Activated T-cell treated with anti-CD3 and anti-CD28 coated beads, Interleukin-2, amount 50 U/mL, for 24 hours (primary cell): ENCODE measurements around the gene GRK3.

Experiments
- DNase-seq: peaks from one replicate; pipeline ENCODE4 v3.0.0-alpha.2; 2020
- H3K27ac Mint-ChIP-seq: 2 replicates; pipeline ENCODE4 v1.8.0; 2020; ENCODE audit warnings: mild to moderate bottlenecking, mixed read lengths
- H3K27me3 Mint-ChIP-seq: 2 replicates; pipeline ENCODE4 v1.8.0; 2020; ENCODE audit warnings: mixed read lengths
- H3K36me3 Mint-ChIP-seq: 2 replicates; pipeline ENCODE4 v1.8.0; 2020; ENCODE audit warnings: low read depth, mixed read lengths
- H3K4me1 Mint-ChIP-seq: 2 replicates; pipeline ENCODE4 v1.8.0; 2020; ENCODE audit warnings: low read depth, mixed read lengths
- H3K4me3 Mint-ChIP-seq: 2 replicates; pipeline ENCODE4 v1.8.0; 2020; ENCODE audit warnings: mild to moderate bottlenecking, moderate library complexity, mixed read lengths
- H3K9me3 Mint-ChIP-seq: 2 replicates; pipeline ENCODE4 v1.8.0; 2020; ENCODE audit warnings: mixed read lengths

The GRK3 gene

GRCh38 chr22:25641650-25642049, 77.2 kb downstream of the GRK3 start:
- Mint-ChIP-seq H3K27ac (no peak overlapping the region), H3K27me3 (peaks cover 2% of the 10 kb centered on the region), H3K4me3 (no peak overlapping the region), H3K36me3 (peaks cover 1% of the 10 kb centered on the region), H3K9me3 (no peaks in the 10 kb centered on the region), H3K4me1 (peaks cover 6% of the 10 kb centered on the region)
- DNase-seq, result no peak

- H3K4me1 Mint-ChIP-seq, result peaks cover 6% of the 10 kb centered on the region
- H3K27me3 Mint-ChIP-seq, result peaks cover 2% of the 10 kb centered on the region
- H3K36me3 Mint-ChIP-seq, result peaks cover 1% of the 10 kb centered on the region
- no peak overlapping the region for H3K4me3 Mint-ChIP-seq
- DNase-seq, result no peak
- H3K27ac Mint-ChIP-seq, result no peak overlapping the region
- no peaks in the 10 kb centered on the region for H3K9me3 Mint-ChIP-seq
These were observed 78.9 kb downstream of the GRK3 start for GRCh38 chr22:25643232-25644000.

GRCh38 chr22:25644122-25644521, 79.6 kb downstream of the GRK3 start:
- no peak overlapping the region for H3K27ac Mint-ChIP-seq
- no peak for DNase-seq
- no peak overlapping the region for H3K4me3 Mint-ChIP-seq
- peaks cover 1% of the 10 kb centered on the region for H3K36me3 Mint-ChIP-seq
- H3K4me1 Mint-ChIP-seq, result peaks cover 6% of the 10 kb centered on the region
- no peaks in the 10 kb centered on the region for H3K9me3 Mint-ChIP-seq
- peaks cover 2% of the 10 kb centered on the region for H3K27me3 Mint-ChIP-seq

GRCh38 chr22:25645266-25645665, 80.8 kb downstream of the GRK3 start:
- Mint-ChIP-seq H3K36me3 (no peaks in the 10 kb centered on the region), H3K4me3 (no peak overlapping the region), H3K27ac (no peak overlapping the region), H3K27me3 (peaks cover 2% of the 10 kb centered on the region), H3K9me3 (no peaks in the 10 kb centered on the region), H3K4me1 (peaks cover 6% of the 10 kb centered on the region)
- no peak for DNase-seq

GRCh38 chr22:25645964-25646363, 81.5 kb downstream of the GRK3 start:
- Mint-ChIP-seq H3K9me3 (no peaks in the 10 kb centered on the region), H3K4me1 (peaks cover 6% of the 10 kb centered on the region), H3K4me3 (no peak overlapping the region), H3K27ac (no peak overlapping the region), H3K27me3 (peaks cover 2% of the 10 kb centered on the region), H3K36me3 (no peaks in the 10 kb centered on the region)
- DNase-seq, result no peak

- no peak overlapping the region for H3K27ac Mint-ChIP-seq
- H3K4me1 Mint-ChIP-seq, result peaks cover 4% of the 10 kb centered on the region
- H3K36me3 Mint-ChIP-seq, result no peaks in the 10 kb centered on the region
- DNase-seq, result no peak
- no peaks in the 10 kb centered on the region for H3K27me3 Mint-ChIP-seq
- H3K4me3 Mint-ChIP-seq, result no peak overlapping the region
- no peaks in the 10 kb centered on the region for H3K9me3 Mint-ChIP-seq
These were observed 86.4 kb downstream of the GRK3 start for GRCh38 chr22:25650833-25651232.

- no peaks in the 10 kb centered on the region for H3K9me3 Mint-ChIP-seq
- DNase-seq, result no peak
- H3K4me1 Mint-ChIP-seq, result no peaks in the 10 kb centered on the region
- H3K27ac Mint-ChIP-seq, result no peak overlapping the region
- no peaks in the 10 kb centered on the region for H3K27me3 Mint-ChIP-seq
- H3K36me3 Mint-ChIP-seq, result no peaks in the 10 kb centered on the region
- H3K4me3 Mint-ChIP-seq, result no peak overlapping the region
These were observed 87.0 kb downstream of the GRK3 start for GRCh38 chr22:25651332-25652085.

GRCh38 chr22:25654676-25655075, 90.2 kb downstream of the GRK3 start:
- Mint-ChIP-seq H3K27me3 (no peaks in the 10 kb centered on the region), H3K4me3 (no peak overlapping the region), H3K27ac (no peak overlapping the region), H3K4me1 (no peaks in the 10 kb centered on the region), H3K9me3 (no peaks in the 10 kb centered on the region), H3K36me3 (no peaks in the 10 kb centered on the region)
- no peak for DNase-seq

GRCh38 chr22:25655371-25655935, 91.0 kb downstream of the GRK3 start:
- Mint-ChIP-seq H3K27me3 (no peaks in the 10 kb centered on the region), H3K9me3 (no peaks in the 10 kb centered on the region), H3K4me1 (no peaks in the 10 kb centered on the region), H3K27ac (no peak overlapping the region), H3K4me3 (no peak overlapping the region), H3K36me3 (no peaks in the 10 kb centered on the region)
- no peak for DNase-seq

GRCh38 chr22:25656724-25657123, 92.2 kb downstream of the GRK3 start:
- peaks cover 3% of the 10 kb centered on the region for H3K27me3 Mint-ChIP-seq
- H3K4me1 Mint-ChIP-seq, result no peaks in the 10 kb centered on the region
- no peak for DNase-seq
- no peak overlapping the region for H3K4me3 Mint-ChIP-seq
- H3K36me3 Mint-ChIP-seq, result no peaks in the 10 kb centered on the region
- H3K27ac Mint-ChIP-seq, result no peak overlapping the region
- H3K9me3 Mint-ChIP-seq, result no peaks in the 10 kb centered on the region

GRCh38 chr22:25658633-25659032, 94.2 kb downstream of the GRK3 start:
- H3K4me3 Mint-ChIP-seq, result no peak overlapping the region
- H3K9me3 Mint-ChIP-seq, result no peaks in the 10 kb centered on the region
- no peak overlapping the region for H3K27ac Mint-ChIP-seq
- DNase-seq, result no peak
- peaks cover 3% of the 10 kb centered on the region for H3K27me3 Mint-ChIP-seq
- H3K36me3 Mint-ChIP-seq, result no peaks in the 10 kb centered on the region
- no peaks in the 10 kb centered on the region for H3K4me1 Mint-ChIP-seq

GRCh38 chr22:25659413-25659812, 94.9 kb downstream of the GRK3 start:
- H3K27me3 Mint-ChIP-seq, result peaks cover 3% of the 10 kb centered on the region
- H3K9me3 Mint-ChIP-seq, result no peaks in the 10 kb centered on the region
- H3K27ac Mint-ChIP-seq, result no peak overlapping the region
- no peak for DNase-seq
- no peak overlapping the region for H3K4me3 Mint-ChIP-seq
- no peaks in the 10 kb centered on the region for H3K36me3 Mint-ChIP-seq
- no peaks in the 10 kb centered on the region for H3K4me1 Mint-ChIP-seq

- no peaks in the 10 kb centered on the region for H3K9me3 Mint-ChIP-seq
- H3K27me3 Mint-ChIP-seq, result peaks cover 5% of the 10 kb centered on the region
- no peaks in the 10 kb centered on the region for H3K36me3 Mint-ChIP-seq
- H3K4me3 Mint-ChIP-seq, result no peak overlapping the region
- no peaks in the 10 kb centered on the region for H3K4me1 Mint-ChIP-seq
- H3K27ac Mint-ChIP-seq, result no peak overlapping the region
- DNase-seq, result no peak
These were observed 95.9 kb downstream of the GRK3 start for GRCh38 chr22:25660336-25660735.

- no peaks in the 10 kb centered on the region for H3K36me3 Mint-ChIP-seq
- H3K27ac Mint-ChIP-seq, result no peak overlapping the region
- no peak for DNase-seq
- H3K9me3 Mint-ChIP-seq, result no peaks in the 10 kb centered on the region
- H3K4me1 Mint-ChIP-seq, result no peaks in the 10 kb centered on the region
- no peak overlapping the region for H3K4me3 Mint-ChIP-seq
- peaks cover 5% of the 10 kb centered on the region for H3K27me3 Mint-ChIP-seq
These were observed 96.6 kb downstream of the GRK3 start for GRCh38 chr22:25661073-25661472.

GRCh38 chr22:25663654-25664053, 99.2 kb downstream of the GRK3 start:
- Mint-ChIP-seq H3K27me3 (peaks cover 5% of the 10 kb centered on the region), H3K4me1 (no peaks in the 10 kb centered on the region), H3K36me3 (no peaks in the 10 kb centered on the region), H3K27ac (no peak overlapping the region), H3K9me3 (no peaks in the 10 kb centered on the region), H3K4me3 (no peak overlapping the region)
- no peak for DNase-seq
